GM21447 (cell line): Measurements from ENCODE around the gene SPAM1.
"Not testable (repeated sequence)": the region's sequence is repeated elsewhere in the genome, so short reads cannot be mapped to it uniquely, and the experiment has no call there.

Experiments used
- ATAC-seq: cut with Tn5 transposase; IDR thresholded peaks from one replicate; pipeline ENCODE4 v1.9.1; 2021; ENCODE audit not compliant: unreplicated experiment

Gene SPAM1

GRCh38 chr7:123924941-123925340 lies at the start of gene SPAM1:
Gene SPAM1, plus strand, starts transcription at chr7:123925241. Its CDS starts 28,330 bp downstream, at chr7:123953571.
- ATAC-seq, result no peak

- ATAC-seq, result no peak
These were observed 48.3 kb upstream of the SPAM1 start for GRCh38 chr7:123876557-123877256.

- no peak for ATAC-seq
These were observed 45.4 kb upstream of the SPAM1 start for GRCh38 chr7:123879628-123880027.

GRCh38 chr7:123881300-123881699 lies 43.7 kb upstream of the SPAM1 start:
- ATAC-seq, result no peak

- no peak for ATAC-seq
These were observed 41.9 kb upstream of the SPAM1 start for GRCh38 chr7:123883154-123883553.

- no peak for ATAC-seq
These were observed 36.8 kb upstream of the SPAM1 start for GRCh38 chr7:123888192-123888591.

GRCh38 chr7:123894753-123895152 lies 30.3 kb upstream of the SPAM1 start:
- ATAC-seq, result not testable (repeated sequence)

GRCh38 chr7:123901101-123901500 lies 23.9 kb upstream of the SPAM1 start:
- ATAC-seq, result no peak

- ATAC-seq, result no peak
These were observed 19.3 kb upstream of the SPAM1 start for GRCh38 chr7:123905714-123906113.

- ATAC-seq, result no peak
These were observed 8.8 kb upstream of the SPAM1 start for GRCh38 chr7:123916240-123916724.

GRCh38 chr7:123917878-123918277 lies 7.2 kb upstream of the SPAM1 start:
- ATAC-seq, result no peak

- ATAC-seq, result no peak
These were observed 6.7 kb upstream of the SPAM1 start for GRCh38 chr7:123918309-123918708.

GRCh38 chr7:123923599-123923998 lies 1.4 kb upstream of the SPAM1 start:
- no peak for ATAC-seq

- ATAC-seq, result no peak
These were observed 4.1 kb downstream of the SPAM1 start for GRCh38 chr7:123929107-123929506.

GRCh38 chr7:123929655-123930054 lies 4.6 kb downstream of the SPAM1 start:
- no peak for ATAC-seq

- no peak for ATAC-seq
These were observed 10.7 kb downstream of the SPAM1 start for GRCh38 chr7:123935436-123936381.

- ATAC-seq, result no peak
These were observed 11.3 kb downstream of the SPAM1 start for GRCh38 chr7:123936388-123936787.

- no peak for ATAC-seq
These were observed 14.7 kb downstream of the SPAM1 start for GRCh38 chr7:123939784-123940183.

- no peak for ATAC-seq
These were observed 16.5 kb downstream of the SPAM1 start for GRCh38 chr7:123941391-123942180.

- no peak for ATAC-seq
These were observed 19.4 kb downstream of the SPAM1 start for GRCh38 chr7:123944395-123944794.

GRCh38 chr7:123945938-123946337 lies 20.9 kb downstream of the SPAM1 start:
- ATAC-seq, result no peak
